HG02610 (cell line): ENCODE data around the gene ATF7.

ENCODE experiments used
- ATAC-seq: cut with Tn5 transposase; IDR thresholded peaks from one replicate; pipeline ENCODE4 v1.9.1; 2021; ENCODE audit warnings: mild to moderate bottlenecking, moderate library complexity; ENCODE audit not compliant: unreplicated experiment

Gene ATF7

GRCh38 chr12:53463802-53464560, 162.2 kb downstream of the ATF7 start:
- ATAC-seq, result no peak

DNA sequence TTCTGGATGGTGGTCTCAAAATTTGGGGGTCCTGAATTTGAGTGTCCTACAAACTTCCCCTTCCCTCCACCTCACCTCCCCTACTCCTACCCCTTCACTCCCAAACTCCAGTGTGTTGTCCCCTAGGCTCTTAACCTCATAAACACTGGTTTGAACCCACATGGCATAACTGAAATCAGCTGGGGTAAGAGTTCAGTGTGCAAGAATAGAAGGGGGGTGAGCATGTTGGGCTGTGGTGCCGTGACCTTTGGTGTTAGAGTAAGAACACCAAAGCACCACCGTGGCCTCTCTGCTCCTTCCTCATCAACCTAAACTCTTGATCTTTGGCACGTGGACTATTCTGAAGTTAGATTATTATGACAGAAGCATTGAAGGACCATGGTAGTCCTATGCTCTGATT, 163.2 kb downstream of the ATF7 start:
- no peak for ATAC-seq

DNA sequence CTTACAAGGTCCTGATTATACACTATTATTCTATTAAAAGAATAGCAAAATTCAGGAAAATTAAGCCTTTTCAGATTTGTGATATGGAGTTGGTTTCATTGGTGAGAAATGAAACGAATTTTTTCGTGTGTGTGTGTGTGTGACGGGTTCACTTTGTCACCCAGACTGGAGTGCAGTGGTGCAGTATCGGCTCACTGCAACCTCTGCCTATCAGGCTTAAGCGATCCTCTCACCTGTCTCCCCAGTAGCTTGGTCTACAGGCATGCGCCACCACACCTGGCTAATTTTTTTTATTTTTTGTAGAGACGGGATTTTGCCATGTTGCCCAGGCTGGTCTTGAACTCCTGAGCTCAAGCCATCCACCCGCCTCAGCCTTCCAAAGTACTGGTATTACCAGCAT, 164.6 kb downstream of the ATF7 start:
- ATAC-seq, result no peak

GRCh38 chr12:53461059-53461458, 165.1 kb downstream of the ATF7 start:
- no peak for ATAC-seq

- ATAC-seq, result no peak
These were observed 167.1 kb downstream of the ATF7 start for GRCh38 chr12:53459097-53459496.
